BLaER1 treated with 17β-estradiol and CSF1 and Interleukin-3, amounts not matched to agents 10 nM and 100 nM (cell line): ENCODE data around the gene SDHB.
A peak's percentile ranks its signal among the peaks of the same experiment; 100 is the strongest.

Source experiments
- H3K27ac ChIP-seq, 11 experiments: shearing (Covaris generic); formaldehyde crosslinking; 2 replicates each; pipeline ENCODE4 v1.8.1; 2022
- H3K27me3 ChIP-seq, 11 experiments: shearing (Covaris generic); formaldehyde crosslinking; 2 replicates each; pipeline ENCODE4 v1.8.1; 2022
- H3K36me3 ChIP-seq, 11 experiments: shearing (Covaris generic); formaldehyde crosslinking; 2 replicates each; pipeline ENCODE4 v1.8.1; 2022
- H3K4me1 ChIP-seq, 10 experiments: shearing (Covaris generic); formaldehyde crosslinking; 2 replicates each; pipeline ENCODE4 v1.8.1; 2022
- H3K4me2 ChIP-seq, 11 experiments: shearing (Covaris generic); formaldehyde crosslinking; 2 replicates each; pipeline ENCODE4 v1.8.1; 2022
- H3K4me3 ChIP-seq, 10 experiments: shearing (Covaris generic); formaldehyde crosslinking; 2 replicates each; pipeline ENCODE4 v1.8.1; 2022
- H3K9ac ChIP-seq, 11 experiments: shearing (Covaris generic); formaldehyde crosslinking; 2 replicates each; pipeline ENCODE4 v1.8.1; 2022
- H3K9me3 ChIP-seq, 11 experiments: shearing (Covaris generic); formaldehyde crosslinking; replicated peaks in 1 of 11; 2 replicates each; pipeline ENCODE4 v1.8.1; 2022
- H4K20me1 ChIP-seq, 11 experiments: shearing (Covaris generic); formaldehyde crosslinking; 2 replicates each; pipeline ENCODE4 v1.8.1; 2022
- Cebpa-rat ChIP-seq, 11 experiments: shearing (Covaris generic); IDR thresholded peaks; 2 replicates each; pipeline ENCODE4 v1.8.1; 2022

SDHB gene

GRCh38 chr1:17096584-17096983, 42.8 kb upstream of the SDHB start:
- H3K4me3 ChIP-seq: no peak overlapping the region
- H3K27me3 ChIP-seq: no peaks in the 10 kb centered on the region
- H3K4me1 ChIP-seq: peaks cover 27 to 66% (median 61%) of the 10 kb centered on the region in 10 experiments
- TF ChIP-seq Cebpa-rat (IDR thresholded peaks at IDR 0.05): no peak
- H3K9ac ChIP-seq: no peak overlapping the region
- no peaks in the 10 kb centered on the region; a peak in 1 of 22 replicates for H4K20me1 ChIP-seq
- H3K27ac ChIP-seq: peak overlapping the region in 1 of 11 experiments; percentile 52; a peak in 1 of 22 replicates
- H3K4me2 ChIP-seq: peak overlapping the region in 2 of 11 experiments; percentile 26 to 85; a peak in 3 of 22 replicates
- peaks cover 17 to 26% (median 22%) of the 10 kb centered on the region in 11 experiments for H3K9me3 ChIP-seq
- peaks cover 0 to 5% (median 0%) of the 10 kb centered on the region in 11 experiments; a peak in 3 of 22 replicates for H3K36me3 ChIP-seq

GRCh38 chr1:17095141-17095540, 41.3 kb upstream of the SDHB start:
- no peak for TF ChIP-seq Cebpa-rat (IDR thresholded peaks at IDR 0.05)
- 0 out of 22 replicates have a peak overlapping the region, but pooled peaks of 1 of the 11 experiments have one; percentile 5 for H3K9ac ChIP-seq
- peak overlapping the region in 7 of 11 experiments; percentile 6 to 49 (median 23); a peak in 11 of 22 replicates for H3K4me2 ChIP-seq
- no peak overlapping the region for H3K27ac ChIP-seq
- H3K4me3 ChIP-seq: no peak overlapping the region
- H4K20me1 ChIP-seq: no peaks in the 10 kb centered on the region
- peaks cover 0 to 5% (median 0%) of the 10 kb centered on the region in 11 experiments; a peak in 3 of 22 replicates for H3K36me3 ChIP-seq
- H3K9me3 ChIP-seq: peaks cover 17 to 27% (median 22%) of the 10 kb centered on the region in 11 experiments
- peaks cover 25 to 52% (median 49%) of the 10 kb centered on the region in 10 experiments for H3K4me1 ChIP-seq
- H3K27me3 ChIP-seq: no peaks in the 10 kb centered on the region

GRCh38 chr1:17094664-17095063, 40.8 kb upstream of the SDHB start:
- Histone ChIP-seq H3K36me3 (peaks cover 0 to 5% (median 0%) of the 10 kb centered on the region in 11 experiments; a peak in 3 of 22 replicates), H3K27ac (no peak overlapping the region), H3K9ac (0 out of 22 replicates have a peak overlapping the region, but pooled peaks of 1 of the 11 experiments have one; percentile 5), H3K4me1 (peaks cover 21 to 48% (median 45%) of the 10 kb centered on the region in 10 experiments), H4K20me1 (no peaks in the 10 kb centered on the region), H3K27me3 (no peaks in the 10 kb centered on the region), H3K4me2 (peak overlapping the region in 7 of 11 experiments; percentile 6 to 49 (median 23); a peak in 10 of 22 replicates), H3K4me3 (no peak overlapping the region), H3K9me3 (peaks cover 17 to 27% (median 22%) of the 10 kb centered on the region in 11 experiments)
- TF ChIP-seq Cebpa-rat (IDR thresholded peaks at IDR 0.05): no peak

- H3K27me3 ChIP-seq: no peaks in the 10 kb centered on the region
- H3K4me1 ChIP-seq: peaks cover 13 to 41% (median 37%) of the 10 kb centered on the region in 10 experiments
- H3K4me2 ChIP-seq: peak overlapping the region in 2 of 11 experiments; percentile 33 to 49; a peak in 3 of 22 replicates
- no peak overlapping the region for H3K27ac ChIP-seq
- H3K9me3 ChIP-seq: peaks cover 17 to 27% (median 22%) of the 10 kb centered on the region in 11 experiments
- H3K36me3 ChIP-seq: peaks cover 0 to 5% (median 0%) of the 10 kb centered on the region in 11 experiments; a peak in 3 of 22 replicates
- TF ChIP-seq Cebpa-rat (IDR thresholded peaks at IDR 0.05): no peak
- no peak overlapping the region for H3K9ac ChIP-seq
- no peaks in the 10 kb centered on the region for H4K20me1 ChIP-seq
- H3K4me3 ChIP-seq: no peak overlapping the region
Observed at GRCh38 chr1:17093822-17094393, 40.1 kb upstream of the SDHB start.

- no peaks in the 10 kb centered on the region for H3K27me3 ChIP-seq
- no peaks in the 10 kb centered on the region for H4K20me1 ChIP-seq
- peaks cover 17 to 27% (median 22%) of the 10 kb centered on the region in 11 experiments for H3K9me3 ChIP-seq
- H3K27ac ChIP-seq: no peak overlapping the region
- H3K36me3 ChIP-seq: peaks cover 0 to 5% (median 0%) of the 10 kb centered on the region in 11 experiments; a peak in 3 of 22 replicates
- H3K4me1 ChIP-seq: peaks cover 0 to 28% (median 25%) of the 10 kb centered on the region in 10 experiments; a peak in 14 of 20 replicates
- no peak for TF ChIP-seq Cebpa-rat (IDR thresholded peaks at IDR 0.05)
- no peak overlapping the region for H3K4me3 ChIP-seq
- no peak overlapping the region for H3K4me2 ChIP-seq
- no peak overlapping the region for H3K9ac ChIP-seq
Observed at GRCh38 chr1:17091252-17091651, 37.4 kb upstream of the SDHB start.

GRCh38 chr1:17089506-17089905, 35.7 kb upstream of the SDHB start:
- Histone ChIP-seq H3K27ac (no peak overlapping the region), H4K20me1 (no peaks in the 10 kb centered on the region), H3K4me1 (peaks cover 0 to 21% (median 13%) of the 10 kb centered on the region in 10 experiments; a peak in 15 of 20 replicates), H3K4me2 (no peak overlapping the region), H3K9ac (no peak overlapping the region), H3K9me3 (peaks cover 17 to 27% (median 22%) of the 10 kb centered on the region in 11 experiments), H3K4me3 (no peak overlapping the region), H3K27me3 (no peaks in the 10 kb centered on the region), H3K36me3 (peaks cover 0 to 5% (median 0%) of the 10 kb centered on the region in 11 experiments; a peak in 3 of 22 replicates)
- TF ChIP-seq Cebpa-rat (IDR thresholded peaks at IDR 0.05): no peak

GRCh38 chr1:17086751-17087150, 32.9 kb upstream of the SDHB start:
- no peak for TF ChIP-seq Cebpa-rat (IDR thresholded peaks at IDR 0.05)
- Histone ChIP-seq H3K4me1 (peaks cover 8 to 20% (median 13%) of the 10 kb centered on the region in 10 experiments; a peak in 17 of 20 replicates), H3K27me3 (no peaks in the 10 kb centered on the region), H3K4me2 (peak overlapping the region in 6 of 11 experiments; percentile 2 to 27 (median 22); a peak in 5 of 22 replicates), H3K27ac (no peak overlapping the region), H3K9ac (no peak overlapping the region), H3K4me3 (no peak overlapping the region), H3K36me3 (no peaks in the 10 kb centered on the region), H3K9me3 (peaks cover 0 to 4% (median under 1%) of the 10 kb centered on the region in 11 experiments; a peak in 7 of 22 replicates), H4K20me1 (no peaks in the 10 kb centered on the region)

- peaks cover 0 to 4% (median 0%) of the 10 kb centered on the region in 11 experiments; a peak in 1 of 22 replicates for H3K36me3 ChIP-seq
- TF ChIP-seq Cebpa-rat (IDR thresholded peaks at IDR 0.05): no peak
- H3K9ac ChIP-seq: no peak overlapping the region
- peak overlapping the region in 1 of 11 experiments; percentile 9; a peak in 2 of 22 replicates for H3K4me2 ChIP-seq
- no peaks in the 10 kb centered on the region for H4K20me1 ChIP-seq
- no peaks in the 10 kb centered on the region for H3K27me3 ChIP-seq
- H3K27ac ChIP-seq: no peak overlapping the region
- H3K4me1 ChIP-seq: peaks cover 8 to 25% (median 14%) of the 10 kb centered on the region in 10 experiments; a peak in 17 of 20 replicates
- H3K4me3 ChIP-seq: no peak overlapping the region
- peaks cover 0 to 10% (median 0%) of the 10 kb centered on the region in 11 experiments; a peak in 2 of 22 replicates for H3K9me3 ChIP-seq
Observed at GRCh38 chr1:17084787-17085186, 31.0 kb upstream of the SDHB start.

- H3K9me3 ChIP-seq: peaks cover 0 to 10% (median 0%) of the 10 kb centered on the region in 11 experiments; a peak in 2 of 22 replicates
- no peak overlapping the region for H3K27ac ChIP-seq
- TF ChIP-seq Cebpa-rat (IDR thresholded peaks at IDR 0.05): no peak
- no peaks in the 10 kb centered on the region for H3K27me3 ChIP-seq
- no peaks in the 10 kb centered on the region for H4K20me1 ChIP-seq
- H3K4me1 ChIP-seq: peaks cover 8 to 33% (median 15%) of the 10 kb centered on the region in 10 experiments; a peak in 17 of 20 replicates
- no peak overlapping the region for H3K9ac ChIP-seq
- H3K4me3 ChIP-seq: no peak overlapping the region
- H3K4me2 ChIP-seq: 0 out of 22 replicates have a peak overlapping the region, but pooled peaks of 1 of the 11 experiments have one; percentile 35
- peaks cover 0 to 4% (median 0%) of the 10 kb centered on the region in 11 experiments; a peak in 1 of 22 replicates for H3K36me3 ChIP-seq
Observed at GRCh38 chr1:17082761-17083160, 28.9 kb upstream of the SDHB start.
